PC-9 (cell line): Measurements from ENCODE around the gene GALNT1. TPM values are rescaled to one million over a fixed set of nuclear protein-coding genes. Genes with fewer than 3 reads are reported as not detected.

ENCODE experiments used
- BruUV-seq: library from RNA; stranded (reverse); fragments of 400-500 nt; replicated peaks from 2 replicates; lab custom pipeline; 2021; lab: Mats Ljungman, UMichigan
- CTCF ChIA-PET: fragments of 300-600 bp; sonication (Branson Sonifier 250); formaldehyde crosslinking; loops from one replicate; lab custom pipeline; 2022; ENCODE audit warnings: antibody characterized with exemption; lab: Charles Lee
- POLR2A ChIA-PET: fragments of 300-600 bp; sonication (Branson Sonifier 250); formaldehyde crosslinking; loops from one replicate; lab custom pipeline; 2022; ENCODE audit warnings: antibody characterized with exemption; ENCODE audit not compliant: unreplicated experiment; lab: Charles Lee
- DNase-seq, 2 experiments: peaks; one replicate each; pipeline versions ENCODE4 v3.0.0 to v3.0.0-alpha.2; 2015 to 2022; ENCODE audit warnings: mixed read lengths in 1 of 2
- H2AFZ ChIP-seq: fragments of 200-600 bp; sonication (generic); 2 replicates; pipeline ENCODE4 v1.8.1; 2017; ENCODE audit warnings: antibody characterized with exemption
- H3F3A ChIP-seq: fragments of 200-600 bp; sonication (generic); 2 replicates; pipeline ENCODE4 v1.8.1; 2017; ENCODE audit warnings: antibody characterized with exemption, mild to moderate bottlenecking, low read depth; ENCODE audit not compliant: insufficient read depth
- H3K27ac ChIP-seq: fragments of 200-600 bp; sonication (generic); 2 replicates; pipeline ENCODE4 v1.6.1; 2016; ENCODE audit warnings: mixed run types
- H3K27me3 ChIP-seq: fragments of 200-600 bp; sonication (generic); 2 replicates; pipeline ENCODE4 v1.6.1; 2016; ENCODE audit warnings: low read depth, mixed run types; ENCODE audit not compliant: insufficient read depth
- H3K36me3 ChIP-seq: fragments of 200-600 bp; sonication (generic); 2 replicates; pipeline ENCODE4 v1.6.1; 2016; ENCODE audit warnings: low read depth, mixed run types
- H3K4me1 ChIP-seq: fragments of 200-600 bp; sonication (generic); replicated peaks from 2 replicates; pipeline ENCODE4 v1.6.1; 2016; ENCODE audit warnings: mixed run types; ENCODE audit not compliant: insufficient read depth
- H3K4me2 ChIP-seq: fragments of 200-600 bp; sonication (generic); 2 replicates; pipeline ENCODE4 v1.6.1; 2017; ENCODE audit warnings: mixed run types
- H3K4me3 ChIP-seq: fragments of 200-600 bp; sonication (generic); 2 replicates; pipeline ENCODE4 v1.6.1; 2016; ENCODE audit warnings: mixed run types
- H3K79me2 ChIP-seq: fragments of 200-600 bp; sonication (generic); 2 replicates; pipeline ENCODE4 v1.6.1; 2017; ENCODE audit warnings: low read depth, mixed run types
- H3K9me2 ChIP-seq: fragments of 200-600 bp; sonication (generic); 2 replicates; pipeline ENCODE4 v1.8.1; 2017; ENCODE audit warnings: mild to moderate bottlenecking; ENCODE audit not compliant: insufficient read depth
- H3K9me3 ChIP-seq: fragments of 200-600 bp; sonication (generic); 2 replicates; pipeline ENCODE4 v1.8.1; 2016; ENCODE audit warnings: low read depth; ENCODE audit not compliant: insufficient read depth
- H4K20me1 ChIP-seq: fragments of 200-600 bp; sonication (generic); 2 replicates; pipeline ENCODE4 v1.8.1; 2017; ENCODE audit not compliant: insufficient read depth
- CTCF ChIP-seq: fragments of 200-600 bp; sonication (generic); conservative IDR thresholded peaks from 2 replicates; pipeline ENCODE4 v1.6.1; 2017; ENCODE audit warnings: mixed run types, antibody characterized with exemption, mild to moderate bottlenecking, moderate library complexity
- EZH2 ChIP-seq: fragments of 200-600 bp; sonication (generic); IDR thresholded peaks from 2 replicates; pipeline ENCODE4 v1.8.0; 2017; ENCODE audit warnings: antibody characterized with exemption, low read depth
- intact Hi-C: fragments of 100-400 bp; cut with micrococcal nuclease; formaldehyde crosslinking; loops from one replicate; pipeline ENCODE4 v1.10.0; 2022; ENCODE audit not compliant: unreplicated experiment
- total RNA-seq: library from RNA; stranded (reverse); gene quantifications from 2 replicates; pipeline ENCODE4 v1.2.3, GENCODE V29; 2021

The GALNT1 gene
- total RNA-seq, 1 experiment from 2014 or later: 88.9 TPM

- no peaks in the 10 kb centered on the region for H3F3A ChIP-seq
- no peaks in the 10 kb centered on the region for H4K20me1 ChIP-seq
- no peaks in the 10 kb centered on the region for H3K36me3 ChIP-seq
- H3K9me2 ChIP-seq: no peaks in the 10 kb centered on the region
- H3K9me3 ChIP-seq: no peaks in the 10 kb centered on the region
- no peak overlapping the region for H3K4me3 ChIP-seq
- no peaks in the 10 kb centered on the region for H3K79me2 ChIP-seq
- BruUV-seq: no TSS peak
- intact Hi-C loops: no loop called here
- ChIA-PET CTCF (no interaction called here), POLR2A (no interaction called here)
- no peaks in the 10 kb centered on the region for H3K4me1 ChIP-seq
- no peak overlapping the region for H2AFZ ChIP-seq
- H3K27ac ChIP-seq: no peak overlapping the region
- no peak for DNase-seq
- no peak overlapping the region for H3K4me2 ChIP-seq
- TF ChIP-seq CTCF: no peak
- TF ChIP-seq EZH2: no peak
- H3K27me3 ChIP-seq: no peaks in the 10 kb centered on the region
These were observed 151.1 kb downstream of the GALNT1 start for GRCh38 chr18:35732636-35733035.

- Histone ChIP-seq H3K9me2 (no peaks in the 10 kb centered on the region), H3K4me1 (no peaks in the 10 kb centered on the region), H3K36me3 (no peaks in the 10 kb centered on the region), H2AFZ (no peak overlapping the region), H3K9me3 (no peaks in the 10 kb centered on the region), H3K27me3 (no peaks in the 10 kb centered on the region), H4K20me1 (no peaks in the 10 kb centered on the region), H3F3A (no peaks in the 10 kb centered on the region), H3K4me2 (no peak overlapping the region), H3K4me3 (no peak overlapping the region), H3K27ac (no peak overlapping the region), H3K79me2 (no peaks in the 10 kb centered on the region)
- no peak for TF ChIP-seq EZH2
- TF ChIP-seq CTCF: no peak
- CTCF ChIA-PET: no interaction called here
- POLR2A ChIA-PET: no interaction called here
- BruUV-seq: no TSS peak
- intact Hi-C loops: no loop called here
- DNase-seq: no peak
These were observed 151.9 kb downstream of the GALNT1 start for GRCh38 chr18:35733408-35733807.

GRCh38 chr18:35736696-35737095, 155.2 kb downstream of the GALNT1 start:
- Histone ChIP-seq H3K4me1 (no peaks in the 10 kb centered on the region), H3K9me3 (no peaks in the 10 kb centered on the region), H3K27ac (no peak overlapping the region), H3K27me3 (no peaks in the 10 kb centered on the region), H3K9me2 (no peaks in the 10 kb centered on the region), H3K79me2 (no peaks in the 10 kb centered on the region), H2AFZ (no peak overlapping the region), H3K4me2 (no peak overlapping the region), H4K20me1 (no peaks in the 10 kb centered on the region), H3K36me3 (no peaks in the 10 kb centered on the region), H3F3A (no peaks in the 10 kb centered on the region), H3K4me3 (no peak overlapping the region)
- no TSS peak for BruUV-seq
- DNase-seq: no peak
- ChIA-PET CTCF (no interaction called here), POLR2A (no interaction called here)
- no peak for TF ChIP-seq EZH2
- intact Hi-C loops: no loop called here

GRCh38 chr18:35739778-35740177, 158.2 kb downstream of the GALNT1 start:
- no peak for DNase-seq
- ChIA-PET CTCF (interaction anchor here (0.7 kb wide), 1 partner anchor 61 kb away, joined by 3 read pairs; no protein-coding TSS in a partner anchor), POLR2A (interaction anchor here (0.6 kb wide), 1 partner anchor 39 kb away, joined by 3 read pairs; no protein-coding TSS in a partner anchor)
- Histone ChIP-seq H3K27me3 (no peaks in the 10 kb centered on the region), H3K4me3 (no peak overlapping the region), H3K4me1 (no peaks in the 10 kb centered on the region), H3K79me2 (no peaks in the 10 kb centered on the region), H3K36me3 (no peaks in the 10 kb centered on the region), H3K27ac (no peak overlapping the region), H2AFZ (no peak overlapping the region), H3K9me3 (no peaks in the 10 kb centered on the region), H4K20me1 (no peaks in the 10 kb centered on the region), H3K9me2 (no peaks in the 10 kb centered on the region), H3K4me2 (no peak overlapping the region), H3F3A (no peaks in the 10 kb centered on the region)
- TF ChIP-seq EZH2: no peak
- no peak for TF ChIP-seq CTCF
- intact Hi-C loops: no loop called here
- no TSS peak for BruUV-seq
